HG02798 (cell line): ENCODE results near the gene CHURC1.

ENCODE experiments used
- ATAC-seq: cut with Tn5 transposase; IDR thresholded peaks from one replicate; pipeline ENCODE4 v1.9.1; 2021; ENCODE audit warnings: mild to moderate bottlenecking; ENCODE audit not compliant: unreplicated experiment, poor library complexity

CHURC1 gene

DNA sequence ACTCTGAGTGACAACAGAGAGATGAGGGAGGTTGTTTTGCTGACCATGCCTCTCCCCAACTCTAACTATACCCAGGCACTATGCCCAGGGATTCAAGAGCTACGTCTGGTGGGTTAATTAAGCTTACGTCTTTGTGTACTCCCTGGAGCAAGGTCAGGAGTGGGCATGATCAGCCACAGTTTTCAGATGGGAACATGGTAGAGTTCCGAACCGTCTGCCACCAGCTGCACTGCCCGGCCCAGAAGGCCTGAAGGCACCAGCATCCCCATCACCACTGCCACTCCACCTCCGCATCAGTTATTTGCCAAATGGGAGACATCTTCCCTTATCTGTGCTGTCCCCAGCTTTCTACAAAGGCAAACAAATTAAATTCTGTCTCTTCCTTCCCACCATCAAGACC, 39.4 kb downstream of the CHURC1 start:
- ATAC-seq = no peak

DNA sequence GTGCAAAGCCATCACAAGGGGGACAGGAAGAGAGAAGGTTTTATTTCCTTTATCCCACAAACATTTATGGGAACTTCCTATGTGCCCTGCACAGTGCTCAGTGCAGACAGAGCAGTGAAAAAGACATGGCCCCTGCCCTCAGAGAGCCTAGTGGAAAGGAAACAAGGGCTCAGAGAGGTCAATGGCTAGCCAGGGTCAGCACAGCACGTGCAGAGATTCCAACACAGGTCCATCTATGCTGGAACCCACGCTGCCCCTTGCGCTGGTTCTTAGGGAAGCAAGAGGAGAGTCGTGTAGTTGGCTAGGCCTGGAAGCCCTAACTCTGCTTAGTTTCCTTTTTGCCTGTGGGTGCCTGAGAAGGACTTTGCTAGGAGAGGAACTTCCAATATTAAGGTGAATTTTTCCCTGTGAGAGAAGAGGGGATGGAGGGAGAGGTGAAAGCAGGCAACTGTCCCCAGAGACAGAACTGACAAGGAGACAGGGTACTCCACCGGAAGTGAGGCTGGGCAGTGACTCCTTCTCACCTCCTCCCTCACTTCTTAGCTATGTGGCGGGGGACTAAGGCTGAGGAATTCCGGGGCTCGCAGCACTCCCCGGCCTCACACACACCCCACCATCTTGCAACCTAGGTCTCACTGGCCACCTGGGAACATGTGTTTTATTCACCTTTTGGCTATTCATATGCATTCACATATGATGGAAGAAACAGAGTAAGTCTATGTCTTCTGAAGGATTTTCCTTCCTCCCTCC, 40.4 kb downstream of the CHURC1 start:
- ATAC-seq = no peak

DNA sequence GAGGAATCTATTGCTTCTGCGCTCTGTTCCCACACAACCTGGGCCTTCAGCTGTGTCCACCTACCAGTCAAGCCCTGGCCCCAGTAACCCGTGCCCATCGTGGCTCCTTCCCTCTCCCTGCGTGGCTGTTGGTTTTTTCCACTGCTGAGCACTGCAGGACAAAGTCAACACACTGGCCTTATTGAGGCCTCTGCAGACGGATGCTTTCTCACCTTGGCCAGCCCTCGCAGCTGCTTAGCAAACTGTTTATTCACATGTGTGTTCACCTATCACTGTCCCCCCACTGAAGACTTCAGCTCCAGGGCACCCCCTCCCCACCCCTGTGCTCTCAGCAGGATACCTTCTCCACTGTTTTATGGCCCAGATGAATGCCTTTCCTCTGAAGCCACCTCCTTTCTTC, 41.0 kb downstream of the CHURC1 start:
- no peak for ATAC-seq

DNA sequence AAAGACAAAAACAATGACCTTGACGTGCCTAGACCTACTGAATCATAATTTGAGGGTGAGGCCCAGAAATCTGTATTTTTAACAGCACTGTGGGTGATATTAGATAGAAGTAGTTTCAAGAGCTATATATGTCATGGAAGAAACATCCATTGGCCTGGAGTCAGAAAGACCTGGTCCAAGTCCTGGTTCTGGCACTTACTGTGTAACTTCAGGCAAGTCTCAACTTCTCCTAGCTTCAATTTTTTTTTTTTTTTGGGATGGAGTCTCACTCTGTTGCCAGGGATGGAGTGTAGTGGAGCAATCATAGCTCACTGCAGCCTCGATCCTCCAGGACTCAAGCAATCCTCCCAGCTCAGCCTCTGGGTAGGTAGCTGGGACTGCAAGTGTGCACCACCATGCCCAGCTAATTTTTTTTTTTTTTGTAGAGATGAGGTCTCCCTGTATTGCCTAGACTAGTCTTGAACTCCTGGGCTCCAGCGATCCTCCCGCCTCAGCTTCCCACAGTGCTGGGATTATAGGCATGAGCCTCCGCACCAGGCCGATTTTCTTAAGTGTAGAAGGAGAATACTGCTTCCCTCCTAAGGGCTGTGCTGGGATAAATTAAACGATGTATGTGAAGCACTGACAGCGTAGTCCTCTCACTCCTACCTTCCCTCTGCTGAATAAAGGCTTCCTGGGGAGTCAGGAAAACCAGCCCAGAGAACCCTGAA, 42.6 kb downstream of the CHURC1 start:
- no peak for ATAC-seq

DNA sequence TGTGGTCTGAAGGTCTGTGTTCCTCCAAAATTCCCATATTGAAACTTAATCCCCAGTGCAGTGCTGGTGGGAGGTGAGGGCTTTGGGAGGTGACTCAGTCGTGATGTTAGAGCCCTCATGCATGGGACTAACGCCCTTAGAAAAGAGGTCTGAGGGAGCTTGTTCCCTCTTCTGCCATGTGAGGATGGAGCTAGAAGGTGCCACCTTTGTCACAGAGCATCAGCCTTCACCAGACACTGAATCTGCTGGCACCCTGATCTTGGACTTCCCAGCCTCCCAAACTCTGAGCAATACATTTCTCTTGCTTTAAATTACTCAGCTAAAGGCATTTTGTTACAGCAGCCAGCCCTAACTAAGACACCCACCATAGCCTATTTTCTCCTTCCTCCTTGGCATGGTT, 43.9 kb downstream of the CHURC1 start:
- ATAC-seq = no peak

DNA sequence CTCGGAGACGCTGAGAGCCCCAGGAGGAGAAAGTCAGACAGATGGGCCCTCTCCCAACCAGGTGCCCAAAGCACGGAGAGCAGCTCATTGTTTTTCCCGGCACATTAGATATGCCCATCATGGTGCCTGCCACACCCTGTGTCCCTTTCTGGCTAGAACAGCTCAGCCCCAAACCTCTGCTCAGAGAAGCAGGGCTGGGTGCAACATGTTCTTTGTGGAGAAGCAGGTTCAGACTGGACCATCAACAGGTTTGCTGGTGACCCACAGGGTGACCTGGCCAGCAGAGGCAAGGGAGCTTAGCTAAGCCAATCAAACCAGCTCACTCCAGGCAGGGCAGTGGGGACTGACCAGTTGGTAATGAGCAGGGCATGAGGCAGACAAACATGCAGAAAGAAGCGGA, 44.5 kb downstream of the CHURC1 start:
- no peak for ATAC-seq

DNA sequence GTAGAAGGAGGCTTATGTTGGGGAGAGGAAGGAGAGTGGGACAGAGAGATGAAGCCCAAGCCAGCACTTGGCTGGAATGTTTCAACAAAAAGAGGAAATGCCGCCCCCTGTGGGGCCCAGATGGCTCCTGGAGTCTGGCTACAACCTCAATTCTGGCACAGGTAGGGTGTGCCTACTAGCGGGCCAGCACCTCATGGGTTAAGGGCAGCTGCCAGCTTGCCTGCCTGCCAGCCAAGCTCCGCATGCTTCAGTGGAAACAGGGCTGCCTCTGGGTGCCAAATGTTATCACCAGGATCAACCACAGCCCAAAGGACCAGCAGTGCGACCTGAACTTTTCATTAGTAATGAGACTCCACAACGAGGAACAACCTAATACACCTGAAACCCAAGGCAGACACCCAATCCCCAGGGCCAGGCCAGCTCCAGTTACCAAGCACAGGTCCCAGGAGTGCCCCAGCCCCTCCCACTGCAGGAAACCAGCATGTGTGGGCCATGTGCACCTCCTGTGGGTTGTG, 46.6 kb downstream of the CHURC1 start:
- no peak for ATAC-seq

DNA sequence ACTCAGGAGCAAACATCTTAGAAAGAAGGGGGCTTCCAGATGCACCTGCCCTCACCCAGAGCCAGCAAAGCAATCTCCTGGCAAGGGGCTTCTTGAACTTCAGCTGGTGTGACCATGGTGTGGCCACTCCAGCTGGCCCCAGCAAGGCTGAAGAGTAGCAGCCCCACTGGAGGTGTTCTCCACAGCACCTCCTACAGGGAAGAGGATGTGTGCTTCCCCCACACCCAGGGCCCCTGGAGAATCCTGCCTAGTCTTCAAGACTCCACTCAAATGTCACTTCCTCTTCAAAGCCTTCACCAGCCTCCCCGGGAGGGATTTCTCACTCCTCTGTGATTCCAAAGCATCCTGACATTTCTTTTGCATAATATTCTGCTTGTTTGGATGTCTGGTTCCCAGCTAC, 49.4 kb downstream of the CHURC1 start:
- no peak for ATAC-seq

DNA sequence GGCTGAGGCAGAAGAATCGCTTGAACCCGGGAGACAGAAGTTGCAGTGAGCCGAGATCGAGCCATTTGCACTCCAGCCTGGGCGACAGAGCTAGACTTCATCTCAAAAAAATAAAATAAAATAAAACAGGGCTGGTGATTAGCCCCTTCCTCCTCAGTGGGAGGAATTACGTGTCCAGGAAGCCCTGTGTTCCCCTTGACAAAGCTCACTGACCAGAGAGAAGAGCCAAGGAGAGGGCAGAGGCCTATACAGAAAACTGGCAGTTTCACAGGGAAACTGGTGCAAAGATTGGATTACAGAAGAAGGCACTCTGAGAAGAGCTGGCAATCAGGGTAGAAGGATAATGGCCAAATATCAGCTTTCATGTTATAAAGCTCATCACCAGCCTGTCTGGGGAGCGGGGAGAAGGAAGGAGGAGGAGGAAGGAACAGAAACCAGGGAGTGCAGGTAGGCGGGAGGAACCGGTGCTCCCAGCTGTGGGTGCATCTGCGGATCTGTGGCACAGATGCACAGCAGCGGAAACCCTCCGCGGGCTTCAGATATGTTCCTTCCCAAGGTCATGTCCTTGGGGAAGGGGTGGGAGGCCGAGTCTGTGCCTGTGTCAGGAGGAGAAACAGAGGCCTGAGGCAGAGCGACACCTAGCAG, 51.2 kb downstream of the CHURC1 start:
- no peak for ATAC-seq

DNA sequence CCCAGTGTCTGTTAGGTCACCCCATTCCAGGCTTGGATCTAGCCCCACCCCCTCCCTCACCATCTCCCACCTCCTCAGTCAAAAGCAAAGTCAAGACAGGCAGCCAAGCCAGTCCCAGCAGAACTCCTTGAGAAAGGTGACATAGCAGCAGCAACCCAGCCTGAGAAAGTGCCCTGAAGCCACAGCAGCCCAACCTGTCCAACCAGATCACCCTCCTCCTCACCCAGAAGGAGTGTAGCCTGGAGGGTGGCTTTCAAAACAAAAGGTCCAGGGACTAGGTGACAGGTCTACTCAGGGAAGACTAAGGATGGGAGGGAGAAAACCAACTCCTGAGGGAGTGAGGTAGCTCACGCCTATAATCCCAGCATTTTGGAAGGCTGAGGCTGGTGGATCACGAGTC, 52.7 kb downstream of the CHURC1 start:
- ATAC-seq = no peak

DNA sequence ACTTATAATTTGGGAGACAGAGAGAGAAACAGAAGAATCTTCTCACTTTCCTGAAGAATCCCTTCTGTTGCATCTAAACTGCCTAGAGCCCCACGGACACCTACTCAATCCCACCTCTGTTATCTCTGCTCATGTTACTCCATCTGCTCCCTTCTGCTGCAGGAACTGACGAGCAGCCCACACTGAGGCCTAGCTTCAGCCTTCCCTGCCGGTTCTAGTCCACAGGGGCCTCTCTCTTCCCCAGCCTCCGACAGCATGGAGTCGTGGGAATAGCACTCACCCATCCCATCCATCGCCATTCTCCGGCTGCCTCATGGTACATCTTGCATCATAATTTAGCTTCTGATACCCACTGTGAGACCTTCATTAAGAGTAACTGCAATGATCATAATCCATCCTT, 53.9 kb downstream of the CHURC1 start:
- ATAC-seq = no peak

DNA sequence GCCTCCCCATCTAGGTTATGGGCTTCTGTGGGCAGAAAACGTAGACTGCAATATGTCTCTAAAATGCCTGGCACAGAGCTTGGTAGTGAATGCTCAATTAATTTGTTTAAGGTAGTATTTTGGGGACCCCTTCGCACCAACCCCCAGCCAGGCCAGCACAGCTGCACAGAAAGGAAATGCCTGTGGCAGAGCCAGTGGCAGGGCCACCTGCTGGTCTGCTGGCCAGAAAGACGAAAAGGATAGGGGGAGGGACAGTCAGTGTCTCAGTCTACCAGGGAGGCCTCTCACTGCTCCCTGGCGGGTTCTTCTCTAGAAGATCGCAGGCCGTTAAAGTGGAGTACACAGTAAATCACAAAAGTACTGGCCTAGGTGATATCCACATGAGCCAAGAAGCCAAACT, 54.4 kb downstream of the CHURC1 start:
- ATAC-seq = no peak

DNA sequence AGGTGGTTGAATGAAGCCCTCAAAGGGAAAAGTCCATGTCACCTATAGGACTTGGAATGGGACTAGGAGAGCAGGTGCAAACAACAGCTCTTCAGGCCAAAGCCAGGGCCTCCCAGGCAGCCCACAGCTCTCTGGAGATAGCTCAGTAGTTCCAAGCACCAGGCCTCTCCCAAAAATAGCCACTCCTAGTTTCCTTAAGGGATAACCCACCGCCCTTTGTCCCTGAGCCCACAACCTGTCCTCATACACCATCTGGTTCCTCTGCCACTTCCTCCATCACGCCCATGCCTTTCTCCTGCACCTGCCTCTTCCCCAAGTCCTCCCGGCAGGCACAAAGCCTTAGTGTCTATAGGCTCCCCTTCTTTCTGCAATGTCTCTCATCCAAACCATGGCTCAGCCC, 55.8 kb downstream of the CHURC1 start:
- no peak for ATAC-seq

DNA sequence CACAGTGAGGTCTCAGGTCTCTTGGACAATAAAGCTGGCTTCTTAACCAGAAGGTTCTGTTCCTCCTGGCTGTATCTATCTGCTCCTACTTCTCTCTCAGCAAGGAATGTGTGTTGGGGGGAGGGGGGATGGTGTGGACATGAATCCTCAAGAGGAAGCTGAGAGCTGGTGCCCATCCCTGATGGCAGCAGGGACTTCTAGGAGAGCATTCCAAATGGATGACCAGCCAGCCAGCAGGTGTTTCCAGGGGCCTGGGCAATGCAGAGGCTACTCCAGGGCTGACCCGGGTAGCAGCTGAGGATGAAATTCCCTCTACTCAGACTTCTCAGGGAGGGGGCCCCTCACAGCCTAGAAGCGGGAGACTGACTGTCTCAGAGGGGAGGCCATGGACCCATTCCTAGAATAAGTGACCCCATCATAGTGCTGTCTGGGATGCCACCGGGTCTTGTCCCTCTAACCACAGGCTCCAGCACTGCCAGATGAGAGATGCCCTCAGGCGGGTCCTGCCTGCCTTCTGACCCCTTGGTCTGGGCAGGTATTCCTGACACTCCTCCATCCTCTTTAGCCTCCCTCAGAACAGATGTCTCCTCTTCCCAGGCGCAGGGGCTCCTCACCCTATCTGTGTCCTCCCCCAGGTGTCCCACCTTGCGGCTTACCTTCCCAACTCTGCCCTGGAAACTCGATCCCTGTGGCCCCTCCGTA, 56.7 kb downstream of the CHURC1 start:
- no peak for ATAC-seq

DNA sequence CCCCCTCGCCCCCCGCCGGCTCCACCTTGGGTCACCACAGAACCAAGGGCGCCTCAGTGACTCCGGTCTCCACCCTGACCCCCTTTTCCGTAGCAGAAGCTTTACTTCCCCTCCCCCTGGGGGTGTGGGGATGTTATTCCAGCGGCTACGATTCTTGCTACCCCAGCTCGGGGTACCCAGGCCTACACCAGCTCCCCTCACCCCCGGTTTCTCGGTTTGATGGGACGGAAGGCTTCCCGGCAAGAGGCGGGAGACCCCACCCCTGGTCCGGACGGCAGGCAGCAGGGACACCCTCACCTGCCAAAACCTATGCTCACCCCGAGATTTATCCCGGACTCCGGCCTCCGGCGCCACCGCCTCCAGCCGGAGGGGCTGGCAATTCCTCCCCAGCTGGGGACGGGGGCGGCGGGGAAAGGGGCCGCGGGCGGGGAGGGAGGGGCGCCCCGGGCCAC, 57.3 kb downstream of the CHURC1 start:
- no peak for ATAC-seq

DNA sequence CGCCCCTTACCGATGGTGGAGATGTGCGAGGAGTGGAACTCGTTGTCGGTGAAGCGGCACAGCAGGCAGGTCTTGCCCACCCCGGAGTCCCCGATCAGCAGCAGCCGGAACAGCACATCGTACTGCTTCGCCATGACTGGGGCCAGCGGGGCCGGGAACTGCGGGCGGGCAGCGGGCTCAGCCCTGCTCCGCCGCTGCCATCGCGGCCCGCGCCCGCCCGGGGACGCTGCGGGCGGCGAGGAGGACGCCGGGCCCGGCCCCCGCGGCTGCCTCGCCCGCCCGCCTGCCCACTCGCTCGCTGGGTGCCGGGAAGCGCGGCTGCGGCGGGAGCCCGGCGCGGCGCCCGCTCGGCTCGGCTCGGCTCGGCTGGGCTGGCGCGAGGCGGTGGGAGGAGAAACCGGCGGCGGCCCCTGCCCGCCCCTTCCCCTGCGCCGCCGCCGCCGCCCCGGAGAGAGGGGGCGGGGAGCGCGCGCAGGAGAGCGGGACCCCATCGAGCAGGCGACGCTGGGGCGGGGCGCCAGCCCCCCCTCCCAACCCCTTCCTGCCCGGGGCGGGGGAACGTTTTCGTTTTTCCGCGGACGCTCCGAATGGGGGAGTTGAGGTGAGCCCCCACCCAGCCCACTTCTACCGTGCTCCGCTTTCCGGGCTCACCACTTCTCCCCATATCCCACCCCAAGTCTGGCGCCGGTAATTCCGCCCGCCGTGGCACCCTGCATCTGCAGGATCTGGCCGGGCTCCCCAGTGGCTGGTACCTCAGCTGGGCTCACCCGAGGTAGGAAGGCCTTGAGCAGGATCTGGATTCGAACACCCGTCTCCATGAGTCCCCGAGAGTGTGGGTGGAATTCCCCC, 57.9 kb downstream of the CHURC1 start, which contains the start of gene RAB15:
RAB15 (minus strand) TSS at position 394 of the 849 bp plus-strand sequence; CDS start at position 134, 260 bp downstream.
- ATAC-seq = peak; percentile 43

DNA sequence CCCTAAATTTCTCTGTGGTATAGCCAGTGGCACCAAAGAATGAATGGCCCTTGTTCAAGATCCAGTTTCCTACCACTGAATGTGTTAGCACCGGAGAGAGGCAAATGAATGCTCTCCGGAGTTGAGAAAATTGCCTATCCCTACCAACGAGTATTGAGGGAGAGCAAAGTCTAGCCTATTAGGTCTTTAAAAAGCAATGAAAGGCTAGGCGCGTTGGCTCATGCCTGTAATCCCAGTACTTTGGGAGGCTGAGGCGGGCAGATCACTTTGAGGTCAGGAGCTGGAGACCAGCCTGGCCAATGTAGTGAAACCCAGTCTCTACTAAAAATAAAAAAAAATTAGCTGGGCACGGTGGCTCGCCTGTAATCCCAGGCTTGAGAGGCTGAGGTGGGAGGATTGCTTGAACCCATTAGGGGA, 58.8 kb downstream of the CHURC1 start:
- ATAC-seq = no peak

DNA sequence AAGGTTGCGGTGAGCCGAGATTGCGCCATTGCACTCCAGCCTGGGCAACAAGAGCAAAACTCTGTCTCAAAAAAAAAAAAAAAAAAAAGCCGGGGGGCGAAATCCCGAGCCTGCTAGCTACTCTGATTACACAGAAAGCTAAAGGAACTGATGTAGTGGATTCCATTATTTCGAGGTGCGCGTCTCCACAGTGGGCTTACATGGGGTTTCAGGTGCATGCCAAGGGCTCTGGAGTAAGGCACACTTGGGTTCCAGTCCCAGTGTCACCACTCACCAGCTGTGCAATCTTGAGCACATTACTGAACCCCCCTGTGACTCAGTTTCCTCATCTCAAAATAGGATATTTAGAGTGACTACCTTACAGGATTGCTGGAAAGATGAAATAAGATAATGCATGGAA, 59.6 kb downstream of the CHURC1 start:
- ATAC-seq = no peak

DNA sequence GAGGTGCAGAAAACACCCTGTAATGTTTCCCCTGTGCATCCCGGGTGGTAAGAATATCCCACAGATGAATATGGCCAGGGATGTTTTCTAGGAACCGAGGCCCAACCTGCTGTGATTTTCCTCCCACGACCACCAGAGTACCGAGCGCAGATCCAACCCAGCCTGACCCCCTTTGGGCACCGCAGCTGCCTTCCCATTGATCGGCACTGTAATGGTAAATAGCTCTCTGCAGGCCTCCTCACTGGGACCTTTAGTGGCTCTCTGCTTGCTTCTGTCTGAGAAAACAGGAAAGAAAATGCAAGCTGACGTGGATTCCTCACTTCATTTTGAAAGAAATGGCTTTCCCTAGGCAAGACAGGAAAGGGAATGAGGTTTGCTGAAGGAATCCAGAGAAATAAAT, 60.3 kb downstream of the CHURC1 start:
- ATAC-seq = no peak
